IPS-NIHi7 (cell line): ENCODE measurements around the gene GABRG3.

Experiments
- DNase-seq: peaks from one replicate; pipeline ENCODE4 v3.0.0; 2012; ENCODE audit warnings: mixed read lengths; ENCODE audit errors: extremely low spot score

The GABRG3 gene

GRCh38 chr15:27570746-27571145 lies 599.8 kb downstream of the GABRG3 start:
- DNase-seq: no peak

- DNase-seq: no peak
These were observed 603.0 kb downstream of the GABRG3 start for GRCh38 chr15:27573805-27574485.

GRCh38 chr15:27574541-27575054 lies 603.6 kb downstream of the GABRG3 start:
- DNase-seq: no peak

GRCh38 chr15:27575521-27575920 lies 604.5 kb downstream of the GABRG3 start:
- no peak for DNase-seq

DNA sequence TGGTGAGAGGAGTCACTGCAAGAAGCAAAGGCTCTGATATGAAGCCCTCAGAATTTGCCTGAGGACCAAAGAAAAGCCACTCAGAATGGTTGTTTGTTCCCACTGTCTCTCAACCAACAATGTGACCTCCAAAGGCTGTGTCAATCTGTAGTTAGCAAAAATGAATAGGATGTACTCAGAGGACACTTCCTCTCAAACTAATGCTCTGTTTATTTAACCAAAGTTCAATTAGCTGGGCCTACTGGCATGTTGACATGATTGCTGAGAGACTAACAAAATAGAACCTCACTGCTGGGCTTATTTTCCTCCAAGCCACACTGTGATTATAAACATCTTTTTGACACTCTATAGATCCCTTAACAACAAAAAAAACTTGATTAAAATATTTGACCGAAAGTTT lies 605.6 kb downstream of the GABRG3 start:
- no peak for DNase-seq

DNA sequence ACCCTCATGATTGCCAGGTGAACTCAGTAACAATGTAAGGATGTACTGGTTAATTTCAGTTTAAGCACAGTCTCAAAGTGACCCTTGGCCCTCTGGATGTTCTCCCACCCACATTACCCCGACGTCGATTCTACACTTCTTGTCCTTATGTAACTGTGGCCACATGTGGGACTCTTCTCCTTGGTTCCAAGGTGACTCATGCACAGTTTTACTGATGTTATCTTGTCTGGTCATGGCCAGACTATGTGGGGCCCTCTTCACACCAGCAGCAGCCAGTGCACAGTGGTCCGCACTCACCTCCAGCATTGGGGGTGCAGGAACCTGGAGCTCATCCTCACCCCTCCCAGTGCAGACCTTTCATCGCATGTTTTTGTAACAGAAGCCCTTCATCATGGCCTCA lies 608.8 kb downstream of the GABRG3 start:
- no peak for DNase-seq

DNA sequence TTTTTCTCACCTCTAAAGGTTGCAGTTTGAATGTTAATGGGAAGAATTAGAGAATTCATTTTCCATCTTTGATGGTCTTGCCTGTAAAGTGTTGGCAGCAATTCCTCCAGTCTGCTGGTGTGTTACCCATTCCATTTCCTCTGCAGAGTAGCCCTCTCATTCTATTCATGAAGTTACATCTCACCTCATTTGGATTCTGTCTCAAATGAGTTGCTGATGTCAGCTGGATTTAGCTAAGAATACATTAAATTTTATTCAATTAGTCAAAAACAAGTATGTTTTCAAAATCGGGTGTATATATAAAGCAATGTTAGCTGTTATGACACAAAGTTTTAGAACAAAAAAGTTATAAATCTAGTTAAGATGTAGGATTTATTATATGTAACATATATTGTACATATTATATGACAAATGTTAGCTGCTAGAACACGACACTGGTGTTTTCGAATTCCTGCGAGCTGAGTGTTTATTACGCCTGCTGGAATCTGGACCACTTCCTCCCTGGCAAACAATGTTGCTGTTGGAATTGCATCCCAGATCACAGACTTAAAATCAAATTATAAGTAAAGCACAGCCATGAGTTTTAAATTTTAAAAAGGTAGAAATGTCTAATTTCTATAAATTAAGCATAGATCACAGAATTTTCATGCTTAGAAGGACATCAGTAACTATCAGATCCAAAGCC lies 611.9 kb downstream of the GABRG3 start:
- no peak for DNase-seq

GRCh38 chr15:27583651-27584050 lies 612.7 kb downstream of the GABRG3 start:
- DNase-seq: no peak

- no peak for DNase-seq
These were observed 614.2 kb downstream of the GABRG3 start for GRCh38 chr15:27585041-27585640.

DNA sequence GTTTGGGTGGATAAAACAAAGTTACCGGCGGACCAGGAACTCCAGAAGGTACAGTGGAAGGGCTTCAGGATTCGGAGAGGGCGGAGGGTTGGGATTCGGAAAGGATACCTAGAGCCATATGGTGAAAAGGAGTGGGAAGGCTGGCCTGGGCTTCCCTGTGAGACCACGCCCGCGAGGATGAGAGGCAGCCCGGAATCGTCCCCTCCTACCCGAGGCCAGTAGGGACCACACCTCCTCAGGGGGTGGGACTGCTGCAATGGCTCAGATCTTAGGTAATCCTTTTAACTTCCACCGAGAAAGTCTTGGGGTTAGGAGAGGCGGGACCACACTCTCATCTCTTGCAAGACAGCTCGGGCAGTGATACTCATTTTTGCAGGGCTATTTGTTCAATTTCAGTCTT lies 616.8 kb downstream of the GABRG3 start:
- DNase-seq: peak; percentile 94

DNA sequence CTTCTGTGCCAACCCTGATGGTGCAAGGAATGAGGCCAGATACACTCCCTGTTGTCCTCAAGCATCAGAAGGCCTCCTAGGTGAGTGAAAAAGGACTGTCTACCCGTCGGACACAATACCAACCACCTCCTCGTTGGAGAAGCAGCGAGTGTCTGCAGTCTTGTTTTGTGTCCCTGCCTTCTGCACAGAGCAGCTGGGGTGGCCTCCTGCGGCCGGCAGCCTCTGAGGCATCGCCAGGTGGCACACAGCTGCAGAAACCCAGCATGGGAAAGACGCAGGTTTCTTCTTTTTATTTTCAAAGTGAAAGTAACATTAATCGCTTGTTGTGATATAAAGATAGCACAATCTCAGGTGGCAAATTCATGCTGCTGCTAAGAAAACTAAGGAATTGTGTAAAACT lies 618.3 kb downstream of the GABRG3 start:
- no peak for DNase-seq

GRCh38 chr15:27589782-27590181 lies 618.8 kb downstream of the GABRG3 start:
- DNase-seq: no peak
